HuH-7 (cell line): ENCODE results near the gene TGM3.

ENCODE experiments used
- DNase-seq: peaks from one replicate; pipeline ENCODE4 v3.0.0; 2011; ENCODE audit warnings: low spot score

The TGM3 gene

GRCh38 chr20:2283706-2284423, 11.9 kb upstream of the TGM3 start:
- DNase-seq, result no peak

DNA sequence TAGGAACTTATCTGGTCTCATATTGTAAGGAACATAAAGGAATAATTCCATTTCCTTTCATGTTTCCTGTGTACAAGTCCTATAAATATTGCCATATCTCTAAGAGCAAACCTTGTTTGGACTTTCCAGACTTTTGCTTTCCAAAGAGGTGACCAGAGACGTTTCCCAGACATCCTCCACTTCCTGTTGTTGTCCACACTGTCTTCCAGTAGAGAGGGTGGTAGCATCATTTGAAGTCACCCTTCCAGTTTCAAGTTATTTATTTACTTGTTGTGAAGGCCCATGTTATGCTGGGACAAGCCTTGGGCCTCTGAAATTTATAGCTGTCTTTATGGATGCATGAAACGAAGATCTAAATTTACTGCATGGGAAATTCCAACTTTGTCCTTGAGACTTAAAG, 10.6 kb upstream of the TGM3 start:
- DNase-seq, result no peak

- DNase-seq, result no peak
Measured at GRCh38 chr20:2285613-2286012, 10.2 kb upstream of the TGM3 start.

GRCh38 chr20:2287504-2287903, 8.3 kb upstream of the TGM3 start:
- no peak for DNase-seq

DNA sequence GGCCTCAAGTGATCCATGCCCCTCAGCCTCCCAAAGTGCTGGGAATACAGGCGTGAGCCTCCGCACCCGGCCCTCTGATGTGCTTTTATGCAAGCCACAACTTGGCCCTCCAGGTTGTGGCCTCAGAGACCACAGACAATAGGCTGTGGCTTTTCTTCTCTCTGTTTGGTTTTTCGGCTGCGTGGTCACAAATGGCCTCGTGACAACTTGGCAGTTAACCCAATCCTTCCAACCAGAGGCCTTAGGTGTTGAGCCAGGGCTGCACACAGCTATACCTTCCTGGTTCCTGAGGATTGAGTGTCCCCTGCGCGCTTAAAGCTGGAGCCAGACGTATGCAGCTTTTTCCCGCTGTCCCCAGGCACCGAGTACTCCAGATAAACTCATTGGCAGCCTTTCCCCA, 6.3 kb upstream of the TGM3 start:
- no peak for DNase-seq

GRCh38 chr20:2290486-2290885, 5.3 kb upstream of the TGM3 start:
- DNase-seq, result no peak

GRCh38 chr20:2292416-2293110, 3.2 kb upstream of the TGM3 start:
- DNase-seq, result peak; percentile 67

DNA sequence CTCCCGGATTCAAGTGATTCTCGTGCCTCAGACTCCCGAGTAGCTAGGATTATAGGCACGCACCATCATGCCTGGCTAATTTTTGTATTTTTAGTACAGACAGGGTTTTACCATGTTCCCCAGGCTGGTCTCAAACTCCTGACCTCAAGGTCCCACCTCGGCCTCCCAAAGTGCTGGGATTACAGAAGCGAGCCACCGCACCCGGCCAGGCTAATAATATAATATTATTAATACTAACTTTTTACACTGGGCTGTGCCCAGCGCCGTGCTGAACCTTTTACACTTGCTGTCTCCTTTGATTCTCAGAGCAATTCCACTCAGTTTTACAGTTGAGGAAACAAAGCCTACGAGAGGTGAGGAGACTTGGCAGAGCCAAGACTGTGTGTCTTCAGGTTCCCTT, 2.3 kb upstream of the TGM3 start:
- DNase-seq, result no peak

DNA sequence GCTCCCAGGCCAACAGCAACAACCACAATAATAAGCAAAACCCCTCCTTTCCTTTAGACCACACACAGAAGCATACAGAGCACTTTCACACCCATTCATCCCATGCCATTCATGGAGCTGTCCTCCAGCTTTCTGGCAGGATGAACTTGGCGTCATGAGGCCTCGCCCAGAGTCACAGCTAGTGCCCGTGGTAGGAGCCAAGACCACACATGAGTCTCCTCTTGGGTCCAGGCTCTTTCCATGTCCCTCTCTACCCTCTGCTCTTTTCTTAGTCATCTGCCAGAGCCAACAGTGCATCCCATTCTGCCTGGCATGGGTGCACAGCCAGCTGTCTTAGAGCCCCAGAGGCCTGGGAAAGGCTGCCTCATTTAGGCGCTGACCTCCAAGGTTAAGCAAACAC, 1.8 kb upstream of the TGM3 start:
- DNase-seq, result no peak

GRCh38 chr20:2295286-2295685, 515 bp upstream of the TGM3 start:
- DNase-seq, result no peak

GRCh38 chr20:2296524-2297356, 939 bp downstream of the TGM3 start:
- DNase-seq, result no peak

- no peak for DNase-seq
Measured at GRCh38 chr20:2297357-2297728, 1.5 kb downstream of the TGM3 start.

- DNase-seq, result no peak
Measured at GRCh38 chr20:2298116-2298515, 2.3 kb downstream of the TGM3 start.

- no peak for DNase-seq
Measured at GRCh38 chr20:2298701-2299100, 2.9 kb downstream of the TGM3 start.

GRCh38 chr20:2299301-2299700, 3.5 kb downstream of the TGM3 start:
- DNase-seq, result peak; percentile 79

- no peak for DNase-seq
Measured at GRCh38 chr20:2300002-2300401, 4.2 kb downstream of the TGM3 start.

DNA sequence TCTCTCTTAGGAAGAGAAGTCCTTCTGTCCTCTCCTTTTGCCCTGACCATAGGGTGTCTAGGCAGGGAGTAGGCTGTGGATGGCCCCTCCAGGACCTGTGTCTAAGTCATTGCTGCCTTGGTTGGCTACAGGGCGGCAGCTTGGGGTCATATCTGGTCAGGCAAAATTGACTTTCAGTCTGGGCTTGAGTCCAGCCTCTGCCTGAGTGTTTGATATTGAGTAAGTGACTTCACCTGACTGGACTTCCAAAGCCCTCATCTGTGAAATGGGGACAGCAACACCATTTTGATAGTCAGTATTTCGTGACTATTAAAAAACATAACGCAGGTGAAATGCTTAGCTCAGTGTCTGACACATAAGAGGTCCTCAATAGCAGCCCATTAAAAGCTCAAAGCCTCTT, 4.6 kb downstream of the TGM3 start:
- no peak for DNase-seq

DNA sequence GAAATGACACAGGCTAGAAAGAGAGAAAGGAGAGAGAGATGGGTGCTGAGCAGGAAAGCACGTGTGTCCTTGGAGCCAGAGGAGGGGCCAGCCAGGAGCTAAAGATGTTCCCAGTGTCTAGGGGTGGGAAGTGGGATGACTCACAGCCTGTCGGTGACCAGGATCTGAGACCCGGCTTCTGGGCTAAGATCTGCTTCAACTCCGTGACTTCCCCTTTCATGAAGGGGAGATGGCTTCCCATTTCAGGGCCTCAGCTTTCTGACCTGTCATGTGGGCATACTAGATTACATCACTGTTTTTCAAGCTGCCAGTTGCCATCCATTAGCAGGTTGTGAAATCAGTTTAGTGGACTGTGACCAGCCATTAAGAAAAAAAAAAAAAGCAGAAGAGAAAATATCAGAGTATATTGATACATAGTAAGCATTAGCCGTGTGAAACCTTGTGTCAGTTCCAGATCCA, 5.4 kb downstream of the TGM3 start:
- peak; percentile 45 for DNase-seq

DNA sequence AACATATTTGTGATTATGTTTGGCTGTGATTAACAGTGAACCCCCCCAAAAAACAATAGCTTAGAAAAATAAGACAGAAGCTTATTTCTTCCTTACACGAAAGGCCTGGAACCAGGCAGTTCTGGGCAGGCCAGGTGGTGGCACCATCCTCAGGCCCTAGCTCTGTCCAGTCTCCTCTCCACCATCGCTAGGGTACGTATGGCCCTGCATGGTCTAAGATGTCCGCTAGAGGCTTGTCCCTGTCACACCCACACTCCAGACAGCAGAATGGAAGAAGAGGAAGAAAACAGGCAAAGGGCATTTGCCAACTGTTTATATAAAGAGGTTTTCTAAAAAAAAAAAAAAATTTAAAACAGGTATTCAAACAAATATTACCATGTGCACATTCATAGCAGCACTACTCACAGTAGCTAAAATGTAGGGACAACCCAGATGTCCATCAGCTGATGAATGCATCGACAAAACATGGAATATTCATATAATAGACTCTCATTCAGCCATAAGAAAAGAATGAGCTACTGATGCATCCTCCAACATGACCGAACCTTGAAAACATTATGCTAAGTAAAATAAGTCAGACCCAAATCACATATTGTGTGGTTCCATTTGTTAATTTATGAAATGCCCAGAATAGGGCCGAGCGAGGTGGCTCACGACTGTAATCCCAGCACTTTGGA, 6.7 kb downstream of the TGM3 start:
- no peak for DNase-seq

DNA sequence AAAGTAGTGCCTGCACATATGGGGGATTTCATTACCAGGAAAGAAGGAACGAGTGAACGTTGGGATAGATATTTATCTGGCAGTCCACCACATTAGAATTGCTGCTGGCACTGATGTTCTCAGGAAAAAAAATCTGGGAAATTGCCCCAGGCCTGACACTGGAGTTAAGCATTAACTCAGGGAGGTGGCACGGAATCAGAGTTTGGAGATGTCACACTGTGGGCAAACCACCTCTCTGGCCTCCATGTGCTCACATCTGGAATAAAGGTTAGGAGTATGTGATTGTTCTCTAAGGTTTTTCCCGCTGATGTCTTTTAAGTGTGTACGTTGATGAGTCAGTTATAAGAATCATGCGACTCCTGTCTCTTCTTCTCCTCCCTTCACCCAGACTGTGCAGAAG, 7.9 kb downstream of the TGM3 start:
- no peak for DNase-seq

GRCh38 chr20:2304180-2304579, 8.4 kb downstream of the TGM3 start:
- no peak for DNase-seq

DNA sequence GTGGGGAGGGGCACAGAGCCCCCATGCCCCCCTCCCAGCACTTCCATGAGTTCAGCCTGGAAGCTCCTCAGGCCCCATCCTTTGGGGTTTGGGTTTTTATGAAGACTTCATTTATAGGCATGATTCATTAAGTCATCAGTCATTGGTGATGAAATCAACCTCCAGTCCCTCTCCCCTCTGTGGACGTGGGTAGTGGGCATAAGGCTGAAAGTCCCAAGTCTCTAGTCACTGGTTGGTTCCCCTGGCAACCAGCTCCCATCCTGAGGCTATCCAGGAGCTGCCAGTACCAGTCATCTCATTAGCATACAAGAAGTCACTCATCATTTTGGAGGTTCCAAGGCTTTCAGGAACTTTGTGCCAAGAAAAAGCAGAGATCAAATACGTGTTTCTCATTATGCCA, 9.2 kb downstream of the TGM3 start:
- no peak for DNase-seq
